Gastrocnemius medialis (tissue), 4 donors: ENCODE data around the gene SELENOO. TPM values are rescaled to one million over a fixed set of nuclear protein-coding genes. Genes with fewer than 3 reads are reported as not detected.

Source experiments
- ATAC-seq, 2 donors: fragments of 150-250 bp; one replicate each; pipeline ENCODE4 v1.9.1; 2016
- DNase-seq, 2 donors: peaks; one replicate each; pipeline ENCODE4 v3.0.0-alpha.2; 2019
- H3K27ac ChIP-seq, 4 donors: fragments of 200-600 bp; sonication (generic); 1 replicate in 1 of 4; 2 replicates in 3 of 4; pipeline ENCODE4 v1.5.1; 2016 to 2018; ENCODE audit warnings: mild to moderate bottlenecking in 2 of 4, moderate library complexity in 1 of 4
- H3K27me3 ChIP-seq, 3 donors: fragments of 200-600 bp; sonication (generic) in 2 of 3; 1 replicate in 1 of 3; 2 replicates in 2 of 3; pipeline versions ENCODE4 v1.5.1 to v1.6.0; 2016 to 2019; ENCODE audit warnings: mild to moderate bottlenecking in 1 of 3, moderate library complexity in 1 of 3
- H3K36me3 ChIP-seq, 2 donors: fragments of 200-600 bp; sonication (generic) in 1 of 2; one replicate each; pipeline ENCODE4 v1.5.1; 2017 to 2018
- H3K4me1 ChIP-seq, 2 donors: fragments of 200-600 bp; sonication (generic) in 1 of 2; one replicate each; pipeline ENCODE4 v1.5.1; 2016 to 2017; ENCODE audit warnings: mild to moderate bottlenecking in 2 of 2
- H3K4me3 ChIP-seq, 4 donors: fragments of 200-600 bp; sonication (generic) in 3 of 4; 1 replicate in 1 of 4; 2 replicates in 3 of 4; pipeline ENCODE4 v1.5.1; 2016 to 2019; ENCODE audit warnings: mild to moderate bottlenecking in 2 of 4
- H3K9me3 ChIP-seq, 3 donors: fragments of 200-600 bp; sonication (generic) in 2 of 3; 1 replicate in 1 of 3; 2 replicates in 2 of 3; pipeline ENCODE4 v1.5.1; 2016 to 2019
- POLR2A ChIP-seq, 2 donors: fragments of 450-650 bp; IDR thresholded peaks; one replicate each; pipeline ENCODE4 v1.6.1; 2017; ENCODE audit warnings: antibody characterized with exemption in 2 of 2, mild to moderate bottlenecking in 2 of 2, moderate library complexity in 2 of 2
- in situ Hi-C, 4 donors: fragments of 200-750 bp; cut with MboI; loops; one replicate each; pipeline versions ENCODE4 v1.15.0 to v1.8.0; 2017; ENCODE audit warnings: low sequenced_read_pairs in 4 of 4
- intact Hi-C: fragments of 100-400 bp; cut with DNase I; formaldehyde crosslinking; loops from one replicate; pipeline ENCODE4 v1.15.1; 2023; ENCODE audit warnings: low total_unique reads
- total RNA-seq, 4 donors: library from RNA; depleted of rRNA; stranded (reverse); fragments of >200 nt; gene quantifications; one replicate each; pipeline versions ENCODE4 v1.1.0 to v1.2.3, GENCODE V29; 2016
- TF ChIP-seq, protein P1 (sequence below), 5 experiments: fragments of 450-650 bp in 3 of 5; fragments of 200-600 bp in 2 of 5; sonication (generic) in 2 of 5; IDR thresholded peaks in 4 of 5; conservative IDR thresholded peaks in 1 of 5; 1 replicate in 4 of 5; 2 replicates in 1 of 5; pipeline ENCODE4 v1.5.1; 2016 to 2019; ENCODE audit warnings: antibody characterized with exemption in 5 of 5, mild to moderate bottlenecking in 3 of 5, moderate library complexity in 3 of 5

The SELENOO gene
- total RNA-seq, 4 donors from 2014 or later = 26.4 to 54.9 (median 34.0) TPM

DNA sequence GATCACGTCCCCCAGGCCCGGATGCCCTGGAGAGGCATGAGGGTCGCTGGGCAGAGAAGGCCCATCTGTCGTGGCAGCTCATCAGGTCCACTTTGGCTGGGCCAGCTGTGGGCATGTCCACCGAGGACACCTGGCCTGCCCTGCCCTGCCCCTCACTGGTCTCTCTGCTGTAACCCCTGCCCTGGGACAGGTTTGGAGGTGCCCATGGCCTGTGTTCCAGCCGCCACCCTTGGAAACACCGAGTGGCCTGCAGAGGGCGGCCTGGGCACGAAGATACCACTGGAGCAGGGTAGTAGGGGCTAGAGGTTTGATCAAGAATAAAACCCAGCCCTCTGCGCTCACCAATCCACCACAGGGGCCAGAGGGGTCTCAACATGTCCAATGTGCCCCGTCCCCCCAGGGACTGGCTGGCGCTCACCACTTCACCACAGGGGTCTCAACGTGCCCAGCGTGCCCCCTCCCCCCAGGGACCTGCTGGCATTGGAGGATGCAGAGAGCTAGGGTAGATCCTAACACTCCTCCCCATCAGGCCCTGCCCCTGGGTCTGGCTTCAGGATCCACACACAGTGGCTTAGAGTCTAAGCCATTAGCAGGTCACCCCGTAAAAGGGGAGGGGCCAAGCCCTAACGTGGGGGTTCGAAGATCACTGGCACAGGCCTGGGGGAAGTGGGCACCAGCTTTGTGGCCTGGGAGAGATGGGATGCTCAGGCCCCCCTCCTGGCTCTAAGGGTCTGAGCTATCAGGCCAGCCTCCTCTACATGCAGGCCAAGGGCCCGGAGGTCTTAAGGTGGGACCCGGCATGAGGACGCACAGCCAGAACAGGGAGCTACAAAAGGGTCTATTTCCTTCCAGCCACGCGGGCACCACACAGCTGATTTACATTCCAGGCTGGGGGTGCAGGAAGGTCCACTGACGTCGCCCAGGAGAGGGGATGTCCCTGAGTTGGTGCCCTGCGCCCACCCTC lies 51.6 kb downstream of the SELENOO start:
- H3K4me3 ChIP-seq = peak overlapping the region in 1 of 4 donors; percentile 59
- ATAC-seq (peak; percentile 55 to 63), DNase-seq (peak; percentile 57 to 76)
- H3K27ac ChIP-seq = peak overlapping the region; percentile 62 to 97 (median 75)
- peaks cover 27 to 40% of the 10 kb centered on the region in 2 donors for H3K4me1 ChIP-seq
- no peaks in the 10 kb centered on the region for H3K27me3 ChIP-seq
- peaks cover 0 to 12% of the 10 kb centered on the region in 2 donors for H3K36me3 ChIP-seq
- intact Hi-C loops = loop anchor here (1.0 to 5.0 kb wide), 2 partner anchors 16 to 40 kb away; no protein-coding TSS in a partner anchor
- in situ Hi-C loops = loop anchor here in 2 of 4 donors (10.0 kb wide), 2 partner anchors 72 to 82 kb away; partner anchors contain the start of gene DENND6B (in 1 of the 2)
- no peaks in the 10 kb centered on the region for H3K9me3 ChIP-seq
- TF ChIP-seq POLR2A (IDR thresholded peaks at IDR 0.05) = no peak
- TF ChIP-seq, protein P1, sequence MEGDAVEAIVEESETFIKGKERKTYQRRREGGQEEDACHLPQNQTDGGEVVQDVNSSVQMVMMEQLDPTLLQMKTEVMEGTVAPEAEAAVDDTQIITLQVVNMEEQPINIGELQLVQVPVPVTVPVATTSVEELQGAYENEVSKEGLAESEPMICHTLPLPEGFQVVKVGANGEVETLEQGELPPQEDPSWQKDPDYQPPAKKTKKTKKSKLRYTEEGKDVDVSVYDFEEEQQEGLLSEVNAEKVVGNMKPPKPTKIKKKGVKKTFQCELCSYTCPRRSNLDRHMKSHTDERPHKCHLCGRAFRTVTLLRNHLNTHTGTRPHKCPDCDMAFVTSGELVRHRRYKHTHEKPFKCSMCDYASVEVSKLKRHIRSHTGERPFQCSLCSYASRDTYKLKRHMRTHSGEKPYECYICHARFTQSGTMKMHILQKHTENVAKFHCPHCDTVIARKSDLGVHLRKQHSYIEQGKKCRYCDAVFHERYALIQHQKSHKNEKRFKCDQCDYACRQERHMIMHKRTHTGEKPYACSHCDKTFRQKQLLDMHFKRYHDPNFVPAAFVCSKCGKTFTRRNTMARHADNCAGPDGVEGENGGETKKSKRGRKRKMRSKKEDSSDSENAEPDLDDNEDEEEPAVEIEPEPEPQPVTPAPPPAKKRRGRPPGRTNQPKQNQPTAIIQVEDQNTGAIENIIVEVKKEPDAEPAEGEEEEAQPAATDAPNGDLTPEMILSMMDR (IDR thresholded peaks at IDR 0.05 in 4 of 5, conservative IDR thresholded peaks at IDR 0.05 in 1 of 5) = peak; percentile 66 to 82 (median 75)

DNA sequence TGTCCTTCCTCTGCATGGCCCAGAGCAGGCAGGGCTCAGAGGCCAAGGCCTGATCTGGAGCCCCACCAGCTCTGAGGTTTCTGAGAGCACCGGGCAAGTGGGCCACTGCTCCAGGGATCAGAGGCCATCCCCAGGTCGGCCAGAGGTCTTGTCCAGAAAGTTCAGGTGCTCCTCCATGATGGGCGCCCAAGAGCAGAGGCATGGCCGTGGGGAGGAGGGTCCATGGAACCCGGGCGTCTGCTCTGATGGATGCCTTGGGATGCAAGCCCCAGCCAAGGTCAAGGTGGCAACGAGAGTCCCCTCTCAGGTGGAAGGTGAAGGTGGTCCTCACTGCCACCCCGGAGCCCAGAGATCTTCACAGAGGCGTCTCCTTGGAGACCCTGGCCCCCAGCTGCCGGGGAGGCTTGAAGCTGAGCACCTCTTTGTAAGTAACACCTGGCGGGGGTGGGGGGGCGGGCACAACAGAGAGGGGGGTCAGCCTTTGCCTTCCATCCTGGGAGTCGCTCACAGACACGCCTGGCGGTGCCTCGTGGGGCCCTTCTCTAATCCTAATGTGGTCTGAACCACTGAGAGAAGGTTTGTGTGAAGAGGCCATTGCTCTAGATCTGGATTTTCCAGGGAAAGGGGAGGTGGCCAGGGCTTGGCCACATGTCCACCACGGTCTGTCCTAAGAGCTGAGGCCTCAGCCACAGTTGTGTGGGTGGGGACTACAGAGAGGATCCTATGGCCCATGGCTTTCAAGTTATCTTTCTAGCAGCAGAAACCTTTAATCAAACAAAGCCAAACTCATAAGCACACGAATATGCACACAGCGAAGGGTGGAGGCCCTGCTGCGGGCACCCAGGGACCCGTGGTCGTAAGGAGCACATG lies 52.5 kb downstream of the SELENOO start:
- DNase-seq (no peak), ATAC-seq (no peak)
- Histone ChIP-seq H3K27me3 (no peaks in the 10 kb centered on the region), H3K27ac (peak overlapping the region; percentile 14 to 99 (median 78)), H3K4me3 (no peak overlapping the region), H3K36me3 (peaks cover 0 to 12% of the 10 kb centered on the region in 2 donors), H3K9me3 (no peaks in the 10 kb centered on the region), H3K4me1 (peaks cover 35 to 49% of the 10 kb centered on the region in 2 donors)
- intact Hi-C loops (loop anchor here (5.0 kb wide), 1 partner anchor 41 kb away; no protein-coding TSS in a partner anchor), in situ Hi-C loops (loop anchor here in 2 of 4 donors (10.0 kb wide), 2 partner anchors 72 to 82 kb away; partner anchors contain the start of gene DENND6B (in 1 of the 2))
- no peak for TF ChIP-seq POLR2A (IDR thresholded peaks at IDR 0.05)
- TF ChIP-seq, protein P1 (IDR thresholded peaks at IDR 0.05 in 4 of 5, conservative IDR thresholded peaks at IDR 0.05 in 1 of 5) = no peak

DNA sequence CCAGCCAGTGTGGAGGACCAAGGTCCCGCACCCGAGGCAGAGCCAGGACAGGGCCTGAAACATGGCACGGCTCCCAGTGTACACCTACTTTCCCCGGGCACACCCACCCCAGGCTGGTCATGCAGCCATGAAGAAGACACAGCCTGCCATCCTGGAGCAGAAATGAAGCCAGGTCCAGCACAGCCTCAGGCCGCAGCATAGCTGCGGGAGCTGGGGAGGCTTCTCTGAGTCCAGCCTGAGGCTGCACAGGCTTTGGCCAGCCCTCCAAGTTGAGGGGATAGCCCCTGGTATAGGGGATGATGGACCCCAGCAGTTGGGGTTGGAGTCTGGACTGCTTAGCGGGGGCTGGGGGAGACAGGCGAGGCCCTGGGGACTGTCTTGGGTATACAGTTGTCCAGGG lies 53.1 kb downstream of the SELENOO start:
- H3K27ac ChIP-seq = peak overlapping the region; percentile 14 to 99 (median 78)
- DNase-seq = no peak
- intact Hi-C loops = loop anchor here (5.0 kb wide), 1 partner anchor 42 kb away; no protein-coding TSS in a partner anchor
- TF ChIP-seq POLR2A (IDR thresholded peaks at IDR 0.05) = no peak
- TF ChIP-seq, protein P1 (IDR thresholded peaks at IDR 0.05 in 4 of 5, conservative IDR thresholded peaks at IDR 0.05 in 1 of 5) = no peak
- H3K9me3 ChIP-seq = no peaks in the 10 kb centered on the region
- H3K4me1 ChIP-seq = peaks cover 35 to 52% of the 10 kb centered on the region in 2 donors
- in situ Hi-C loops = loop anchor here in 2 of 4 donors (10.0 kb wide), 2 partner anchors 71 to 81 kb away; partner anchors contain the start of gene DENND6B (in 1 of the 2)
- peaks cover 0 to 12% of the 10 kb centered on the region in 2 donors for H3K36me3 ChIP-seq
- ATAC-seq = no peak
- no peaks in the 10 kb centered on the region for H3K27me3 ChIP-seq
- H3K4me3 ChIP-seq = no peak overlapping the region

DNA sequence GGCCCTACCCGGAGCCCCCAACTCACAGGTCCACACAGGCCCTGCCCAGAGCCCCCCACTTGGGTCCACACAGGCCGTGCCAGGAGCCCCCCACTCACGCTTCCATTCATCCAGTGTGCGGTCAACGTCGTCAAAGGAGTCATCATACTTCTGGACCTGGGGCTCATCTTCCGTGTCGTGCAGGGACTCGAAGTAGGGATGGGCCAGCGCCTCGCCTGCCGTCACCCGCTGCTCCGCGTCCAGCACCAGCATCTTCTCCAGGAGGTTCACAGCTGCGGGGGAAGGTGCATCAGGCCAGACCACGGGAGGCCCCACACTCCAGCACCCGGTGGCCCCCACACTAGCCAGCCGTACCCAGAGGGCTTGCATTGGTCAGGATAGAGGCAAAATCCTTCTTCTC lies 54.3 kb downstream of the SELENOO start:
- ATAC-seq = no peak
- H3K27me3 ChIP-seq = no peaks in the 10 kb centered on the region
- H3K27ac ChIP-seq = peak overlapping the region; percentile 93 to 99 (median 98)
- H3K4me3 ChIP-seq = no peak overlapping the region
- intact Hi-C loops = no loop called here
- in situ Hi-C loops = loop anchor here in 2 of 4 donors (10.0 kb wide), 2 partner anchors 70 to 80 kb away; partner anchors contain the start of gene DENND6B (in 1 of the 2)
- TF ChIP-seq, protein P1 (IDR thresholded peaks at IDR 0.05 in 4 of 5, conservative IDR thresholded peaks at IDR 0.05 in 1 of 5) = no peak
- TF ChIP-seq POLR2A (IDR thresholded peaks at IDR 0.05) = no peak
- H3K9me3 ChIP-seq = no peaks in the 10 kb centered on the region
- peaks cover 29 to 54% of the 10 kb centered on the region in 2 donors for H3K4me1 ChIP-seq
- peaks cover 0 to 12% of the 10 kb centered on the region in 2 donors for H3K36me3 ChIP-seq
- DNase-seq = no peak
